Fibroblast of lung (primary cell): Measurements from ENCODE around the gene FBXL2. TPM values are rescaled to one million over a fixed set of nuclear protein-coding genes. Genes with fewer than 3 reads are reported as not detected.
A peak's percentile ranks its signal among the peaks of the same experiment; 100 is the strongest.

ENCODE experiments used
- DNase-seq, 2 donors: peaks; one replicate each; pipeline versions ENCODE4 v3.0.0 to v3.0.0-alpha.2; 2010; ENCODE audit warnings: low read depth in 2 of 2
- H2AFZ ChIP-seq: 2 replicates; pipeline ENCODE4 v1.5.1; 2012; ENCODE audit warnings: low read length, control low read depth, inconsistent platforms
- H3K27ac ChIP-seq: 2 replicates; pipeline ENCODE4 v1.5.1; 2011; ENCODE audit warnings: low read length, control low read depth; ENCODE audit not compliant: insufficient read depth
- H3K27me3 ChIP-seq: 2 replicates; pipeline ENCODE4 v1.5.1; 2011; ENCODE audit warnings: mild to moderate bottlenecking, low read length; ENCODE audit not compliant: control insufficient read depth, insufficient read depth
- H3K36me3 ChIP-seq: 2 replicates; pipeline ENCODE4 v1.5.1; 2011; ENCODE audit warnings: low read length; ENCODE audit not compliant: control insufficient read depth, insufficient read depth
- H3K4me1 ChIP-seq: 2 replicates; pipeline ENCODE4 v1.5.1; 2011; ENCODE audit warnings: low read length; ENCODE audit not compliant: control insufficient read depth, insufficient read depth; ENCODE audit errors: extremely low read depth
- H3K4me2 ChIP-seq: 2 replicates; pipeline ENCODE4 v1.5.1; 2011; ENCODE audit warnings: low read length, control low read depth; ENCODE audit not compliant: insufficient read depth; ENCODE audit errors: extremely low read depth
- H3K4me3 ChIP-seq, 4 experiments: fragments of 200-600 bp in 1 of 4; sonication (generic) in 1 of 4; replicated peaks in 1 of 4; 2 replicates each; pipeline ENCODE4 v1.5.1; 2011 to 2016; ENCODE audit warnings: low read length in 4 of 4, low read depth in 3 of 4, mild to moderate bottlenecking in 3 of 4, control low read depth in 2 of 4, inconsistent platforms in 1 of 4, mixed read lengths in 1 of 4; ENCODE audit not compliant: insufficient read depth in 1 of 4; ENCODE audit errors: control extremely low read depth in 1 of 4
- H3K79me2 ChIP-seq: 2 replicates; pipeline ENCODE4 v1.5.1; 2012; ENCODE audit warnings: mild to moderate bottlenecking, low read length, inconsistent platforms; ENCODE audit not compliant: control insufficient read depth, insufficient read depth
- H3K9ac ChIP-seq: 2 replicates; pipeline ENCODE4 v1.5.1; 2011; ENCODE audit warnings: mild to moderate bottlenecking, low read length, control low read depth; ENCODE audit not compliant: insufficient read depth
- H3K9me3 ChIP-seq: 2 replicates; pipeline ENCODE4 v1.5.1; 2012; ENCODE audit warnings: low read depth, low read length; ENCODE audit not compliant: control insufficient read depth, insufficient read depth
- H4K20me1 ChIP-seq: 2 replicates; pipeline ENCODE4 v1.5.1; 2011; ENCODE audit warnings: low read length; ENCODE audit not compliant: control insufficient read depth, insufficient read depth; ENCODE audit errors: extremely low read depth
- EZH2 ChIP-seq: IDR thresholded peaks from 2 replicates; pipeline ENCODE4 v1.5.1; 2012; ENCODE audit warnings: low read length, control low read depth, mild to moderate bottlenecking; ENCODE audit errors: missing control alignments
- polyA plus RNA-seq, 2 donors: library from polyadenylated mRNA; depleted of rRNA in 1 of 2; stranded (reverse) in 1 of 2; unstranded in 1 of 2; fragments of >200 nt; gene quantifications; 2 replicates each; pipeline ENCODE4 v1.2.1, GENCODE V29; 2011 to 2012; ENCODE audit warnings: missing spikeins in 1 of 2
- total RNA-seq: library from RNA; depleted of rRNA; stranded (reverse); fragments of >200 nt; gene quantifications from 2 replicates; pipeline ENCODE4 v1.2.1, GENCODE V29; 2014
- TF ChIP-seq, protein P1 (sequence below), 2 donors: IDR thresholded peaks in 1 of 2; conservative IDR thresholded peaks in 1 of 2; 1 replicate in 1 of 2; 2 replicates in 1 of 2; pipeline ENCODE4 v1.5.1; 2011 to 2012; ENCODE audit warnings: low read length in 2 of 2, control low read depth in 1 of 2, inconsistent platforms in 1 of 2, low read depth in 1 of 2, mild to moderate bottlenecking in 1 of 2

Gene FBXL2
- total and polyA plus RNA-seq, 2 donors (not counting 1 experiment from before 2014, with no cell fraction given), result 16.2 to 26.5 TPM

GRCh38 chr3:33391255-33391995 is 114.2 kb downstream of the FBXL2 start:
- H2AFZ ChIP-seq, result no peak overlapping the region
- H3K9me3 ChIP-seq, result no peaks in the 10 kb centered on the region
- H3K4me3 ChIP-seq, result no peak overlapping the region
- no peak overlapping the region for H3K4me2 ChIP-seq
- peaks cover 13% of the 10 kb centered on the region for H3K36me3 ChIP-seq
- no peaks in the 10 kb centered on the region for H3K4me1 ChIP-seq
- no peak for TF ChIP-seq EZH2
- no peaks in the 10 kb centered on the region for H3K27me3 ChIP-seq
- no peak overlapping the region for H3K9ac ChIP-seq
- H3K79me2 ChIP-seq, result no peaks in the 10 kb centered on the region
- no peaks in the 10 kb centered on the region for H4K20me1 ChIP-seq
- no peak for DNase-seq
- no peak overlapping the region for H3K27ac ChIP-seq

- Histone ChIP-seq H3K4me2 (no peak overlapping the region), H3K4me1 (no peaks in the 10 kb centered on the region), H2AFZ (no peak overlapping the region), H3K36me3 (peaks cover 15% of the 10 kb centered on the region), H3K79me2 (no peaks in the 10 kb centered on the region), H3K27ac (no peak overlapping the region), H3K4me3 (no peak overlapping the region), H3K27me3 (no peaks in the 10 kb centered on the region), H3K9ac (no peak overlapping the region), H4K20me1 (no peaks in the 10 kb centered on the region), H3K9me3 (no peaks in the 10 kb centered on the region)
- TF ChIP-seq EZH2, result no peak
- TF ChIP-seq, protein P1, sequence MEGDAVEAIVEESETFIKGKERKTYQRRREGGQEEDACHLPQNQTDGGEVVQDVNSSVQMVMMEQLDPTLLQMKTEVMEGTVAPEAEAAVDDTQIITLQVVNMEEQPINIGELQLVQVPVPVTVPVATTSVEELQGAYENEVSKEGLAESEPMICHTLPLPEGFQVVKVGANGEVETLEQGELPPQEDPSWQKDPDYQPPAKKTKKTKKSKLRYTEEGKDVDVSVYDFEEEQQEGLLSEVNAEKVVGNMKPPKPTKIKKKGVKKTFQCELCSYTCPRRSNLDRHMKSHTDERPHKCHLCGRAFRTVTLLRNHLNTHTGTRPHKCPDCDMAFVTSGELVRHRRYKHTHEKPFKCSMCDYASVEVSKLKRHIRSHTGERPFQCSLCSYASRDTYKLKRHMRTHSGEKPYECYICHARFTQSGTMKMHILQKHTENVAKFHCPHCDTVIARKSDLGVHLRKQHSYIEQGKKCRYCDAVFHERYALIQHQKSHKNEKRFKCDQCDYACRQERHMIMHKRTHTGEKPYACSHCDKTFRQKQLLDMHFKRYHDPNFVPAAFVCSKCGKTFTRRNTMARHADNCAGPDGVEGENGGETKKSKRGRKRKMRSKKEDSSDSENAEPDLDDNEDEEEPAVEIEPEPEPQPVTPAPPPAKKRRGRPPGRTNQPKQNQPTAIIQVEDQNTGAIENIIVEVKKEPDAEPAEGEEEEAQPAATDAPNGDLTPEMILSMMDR (conservative IDR thresholded peaks at IDR 0.05 in 1 of 2, IDR thresholded peaks at IDR 0.05 in 1 of 2; ENCODE audit: low read depth in 1 of 2, low read length in 2 of 2), result no peak
- no peak for DNase-seq
These were observed 114.9 kb downstream of the FBXL2 start for GRCh38 chr3:33392144-33392543.

GRCh38 chr3:33392703-33393125 is 115.5 kb downstream of the FBXL2 start:
- TF ChIP-seq, protein P1 (conservative IDR thresholded peaks at IDR 0.05 in 1 of 2, IDR thresholded peaks at IDR 0.05 in 1 of 2; ENCODE audit: low read depth in 1 of 2, low read length in 2 of 2), result no peak
- no peak for TF ChIP-seq EZH2
- peak; percentile 79 to 93 for DNase-seq
- no peak overlapping the region for H2AFZ ChIP-seq
- H4K20me1 ChIP-seq, result no peaks in the 10 kb centered on the region
- H3K9me3 ChIP-seq, result no peaks in the 10 kb centered on the region
- H3K4me1 ChIP-seq, result no peaks in the 10 kb centered on the region
- H3K9ac ChIP-seq, result no peak overlapping the region
- peak overlapping the region; percentile 19 for H3K27ac ChIP-seq
- H3K36me3 ChIP-seq, result peaks cover 13% of the 10 kb centered on the region
- no peak overlapping the region for H3K4me3 ChIP-seq
- H3K79me2 ChIP-seq, result no peaks in the 10 kb centered on the region
- no peaks in the 10 kb centered on the region for H3K27me3 ChIP-seq
- no peak overlapping the region for H3K4me2 ChIP-seq
